IPS-11a (cell line): ENCODE data around the gene TTC9B.
"Not testable (repeated sequence)": the region's sequence is repeated elsewhere in the genome, so short reads cannot be mapped to it uniquely, and the experiment has no call there.

Experiments
- H3K4me3 ChIP-seq: one replicate; pipeline ENCODE4 v1.5.1; 2013; ENCODE audit warnings: low read depth, low read length, control low read depth

The TTC9B gene

DNA sequence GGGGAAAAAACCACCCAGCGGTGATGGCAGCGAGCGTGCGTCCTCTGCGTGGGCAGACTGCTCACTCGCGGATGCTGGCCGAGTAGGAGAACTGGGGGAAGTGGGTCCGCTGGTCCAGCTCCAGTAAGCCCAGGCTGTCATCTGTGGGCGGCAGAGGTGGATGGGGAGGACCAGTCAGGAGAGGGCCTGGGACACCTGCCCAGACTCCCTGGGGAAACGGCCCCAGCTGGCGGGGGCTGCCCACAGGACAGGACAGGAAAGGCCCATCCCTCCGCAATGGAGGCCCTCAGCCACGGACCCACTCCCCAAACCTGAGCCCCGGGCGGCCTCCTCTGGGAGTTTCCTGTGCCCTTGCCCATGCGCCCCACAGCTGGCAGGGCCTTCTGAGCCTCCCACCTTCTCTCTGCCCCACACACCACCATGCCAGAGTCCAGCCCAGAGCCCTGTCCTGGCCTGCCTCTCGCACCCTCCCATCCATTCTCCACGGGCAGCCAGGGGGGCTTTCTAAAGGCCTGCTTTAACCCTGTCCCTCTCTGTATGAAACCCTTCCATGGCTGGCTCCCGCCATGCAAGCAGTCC lies 15.7 kb upstream of the TTC9B start:
- H3K4me3 ChIP-seq = no peak overlapping the region

DNA sequence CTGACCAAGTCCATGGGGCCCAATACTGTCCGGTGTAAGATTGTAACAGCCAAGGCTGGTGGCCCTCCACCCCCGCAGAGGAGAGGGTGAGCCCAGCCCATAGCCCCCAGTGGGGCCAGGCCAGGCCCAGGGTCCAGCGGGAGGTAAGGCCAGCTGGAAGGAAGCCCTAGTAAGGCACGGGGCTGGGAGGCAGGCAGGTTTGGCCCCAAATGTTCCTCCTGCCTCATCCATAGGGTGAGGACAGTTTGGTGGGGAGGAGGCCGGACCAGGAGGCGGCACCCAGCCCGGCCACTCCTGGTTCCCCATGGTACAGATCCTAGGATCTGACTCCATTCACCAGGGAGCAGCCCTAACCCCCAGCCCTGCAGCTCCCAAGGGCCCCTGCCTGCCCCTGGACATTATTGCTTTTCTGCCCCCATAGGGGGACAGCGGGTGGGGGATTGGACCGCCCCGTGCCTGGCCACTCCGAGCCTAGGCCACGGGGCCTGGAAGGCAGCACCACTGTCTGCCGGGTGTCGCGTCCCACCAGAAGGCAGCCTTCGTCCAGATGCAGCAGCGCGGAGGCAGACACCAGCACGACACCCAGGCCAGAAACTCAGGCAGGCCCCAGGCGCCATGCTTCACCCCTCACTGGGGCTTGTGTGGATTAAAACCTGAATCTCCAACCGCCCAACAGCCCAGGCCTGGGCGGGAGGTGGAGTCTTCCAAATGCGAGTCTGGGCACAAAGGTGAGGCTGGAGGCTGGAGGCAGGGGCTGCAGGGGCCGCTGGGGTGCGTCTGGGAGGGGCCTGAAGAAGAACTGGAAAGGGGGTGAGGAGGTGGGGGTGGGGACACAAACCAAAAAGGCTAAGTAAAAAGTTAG lies 15.0 kb upstream of the TTC9B start:
- H3K4me3 ChIP-seq = no peak overlapping the region

DNA sequence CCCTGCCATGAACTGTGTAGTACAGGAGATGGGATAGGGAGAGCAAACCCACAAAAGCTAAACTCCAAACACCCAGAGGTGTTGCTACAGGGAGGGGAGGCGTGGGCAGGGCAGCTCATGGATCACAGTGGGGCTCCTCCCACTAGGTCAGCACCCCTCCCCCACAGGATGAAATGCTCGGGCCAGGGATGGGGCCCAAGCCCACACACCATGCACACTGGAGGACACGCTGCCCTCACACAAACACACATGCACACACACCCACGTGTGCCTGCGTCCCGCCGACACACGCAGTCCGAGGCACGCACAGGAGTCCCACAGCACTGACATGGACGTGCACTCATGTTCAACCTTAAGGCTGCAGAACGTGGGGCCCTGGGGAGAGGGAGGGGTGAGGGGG lies 14.3 kb upstream of the TTC9B start:
- no peak overlapping the region for H3K4me3 ChIP-seq

DNA sequence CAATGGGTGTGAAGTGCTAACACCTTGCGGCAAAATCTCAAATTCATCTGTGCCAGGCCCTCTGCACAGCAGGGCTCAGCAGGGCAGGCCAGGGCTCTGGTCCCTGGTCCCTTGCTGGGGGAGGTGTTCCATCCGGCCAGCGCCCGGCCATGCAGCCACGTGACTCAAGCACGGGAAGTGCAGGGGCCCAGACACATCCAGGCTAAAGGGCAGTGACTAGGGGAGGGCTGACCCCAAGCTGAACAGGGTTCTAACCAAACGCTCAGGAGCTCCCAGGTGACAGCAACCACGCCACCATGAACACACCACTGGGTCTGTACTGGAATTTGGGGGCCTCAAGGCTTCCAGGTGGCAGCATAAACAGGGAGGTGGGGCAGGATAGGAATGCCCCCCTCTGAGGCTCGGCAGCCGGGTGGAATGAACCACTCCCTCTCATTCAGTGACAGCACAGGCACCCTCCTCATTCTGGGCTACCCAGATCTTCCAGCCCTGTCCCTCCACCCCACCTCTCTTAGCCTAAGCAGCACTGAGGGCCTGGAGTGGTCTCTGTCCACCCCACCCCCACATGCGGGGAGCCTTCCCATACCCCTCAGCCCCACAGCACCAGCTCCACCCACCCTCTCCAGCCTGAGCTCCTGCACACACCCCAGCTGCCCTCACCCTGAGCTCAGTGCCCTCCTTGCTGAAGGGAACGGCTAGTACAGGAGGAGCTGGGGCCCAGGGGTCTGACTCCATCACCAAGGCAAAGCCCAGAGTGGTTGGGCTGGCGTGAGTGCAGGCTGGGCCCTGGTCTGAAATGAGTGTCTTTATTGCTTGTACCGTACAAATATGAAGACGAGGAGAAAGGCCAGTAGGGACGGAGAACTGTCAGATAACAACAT lies 13.6 kb upstream of the TTC9B start:
- H3K4me3 ChIP-seq = no peak overlapping the region

DNA sequence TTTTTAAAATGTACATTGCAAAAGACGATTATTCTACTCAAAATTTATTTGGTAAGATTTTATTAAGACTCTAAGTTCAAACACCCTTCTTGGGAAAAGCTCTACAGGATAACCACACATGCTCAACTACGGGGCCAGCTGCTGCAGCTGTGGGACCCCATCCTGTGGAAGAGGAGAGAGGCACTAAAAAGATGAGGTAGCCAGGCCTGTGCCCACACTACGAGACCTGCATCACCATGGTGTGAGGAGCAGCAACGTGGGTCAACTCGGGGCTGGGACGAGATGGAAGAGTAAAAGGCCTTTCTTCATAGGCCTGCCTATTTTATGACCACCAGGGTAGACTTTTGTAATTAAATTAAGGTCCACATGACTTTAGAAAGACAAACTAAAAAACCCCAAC lies 12.9 kb upstream of the TTC9B start:
- no peak overlapping the region for H3K4me3 ChIP-seq

DNA sequence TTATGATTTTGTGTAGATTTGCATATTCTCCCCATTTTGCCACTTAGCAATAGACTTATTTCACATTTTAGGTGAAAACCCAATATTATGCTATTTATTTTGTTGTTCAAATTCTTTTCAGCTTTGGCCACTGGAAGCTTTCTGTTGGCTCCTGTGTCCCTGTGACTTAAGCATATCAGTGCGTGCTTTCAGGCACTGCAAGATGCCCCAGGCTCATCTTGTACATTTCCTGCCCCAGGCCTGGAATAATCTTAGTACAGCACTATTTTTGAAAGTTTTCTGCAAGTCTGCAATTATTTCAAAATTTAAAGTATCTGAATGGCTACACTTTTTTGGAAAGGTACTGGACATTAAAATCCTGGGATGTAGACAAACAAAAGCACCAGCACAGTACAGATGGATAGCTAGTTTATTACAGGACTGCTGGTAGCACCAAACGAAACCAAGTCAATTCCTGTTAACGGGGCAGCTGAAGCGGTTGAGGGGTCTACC lies 11.8 kb upstream of the TTC9B start:
- H3K4me3 ChIP-seq = no peak overlapping the region

DNA sequence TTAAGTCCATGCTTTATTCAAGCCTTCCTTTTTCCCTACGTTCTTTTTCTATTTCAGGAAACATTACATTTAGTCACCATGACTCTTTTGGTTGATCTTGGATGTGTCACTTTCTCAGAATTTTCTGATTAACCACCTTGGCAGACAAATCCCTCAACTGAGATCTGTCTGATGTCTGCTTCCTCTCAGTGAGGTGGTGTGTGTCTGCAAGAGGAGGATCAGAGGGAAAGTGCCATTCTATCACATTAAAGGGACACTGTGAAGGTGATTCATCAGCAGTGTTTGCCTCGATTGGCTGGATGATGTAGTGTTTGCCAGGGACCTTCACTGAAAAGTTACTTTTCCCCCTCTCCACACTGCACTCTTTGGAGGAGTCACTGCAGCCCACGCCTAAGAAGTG lies 11.3 kb upstream of the TTC9B start:
- H3K4me3 ChIP-seq = no peak overlapping the region

DNA sequence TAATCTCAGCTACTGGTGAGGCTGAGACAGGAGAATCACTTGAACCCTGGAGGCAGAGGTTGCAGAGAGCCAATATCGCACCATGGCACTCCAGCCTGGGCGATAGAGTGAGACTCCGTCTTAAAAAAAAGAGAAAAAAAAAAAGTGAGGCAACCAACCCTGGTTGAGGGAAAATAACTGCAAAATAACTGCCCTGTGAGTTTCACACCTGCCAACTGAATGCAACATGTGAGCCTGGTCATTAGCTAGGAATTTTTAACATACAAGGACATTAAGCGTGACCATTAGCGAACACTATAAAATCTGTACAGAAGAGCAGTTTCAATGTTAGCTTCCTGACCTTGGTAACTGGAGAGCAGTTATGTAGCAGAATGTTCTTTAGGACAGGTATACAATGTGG lies 10.7 kb upstream of the TTC9B start:
- no peak overlapping the region for H3K4me3 ChIP-seq

DNA sequence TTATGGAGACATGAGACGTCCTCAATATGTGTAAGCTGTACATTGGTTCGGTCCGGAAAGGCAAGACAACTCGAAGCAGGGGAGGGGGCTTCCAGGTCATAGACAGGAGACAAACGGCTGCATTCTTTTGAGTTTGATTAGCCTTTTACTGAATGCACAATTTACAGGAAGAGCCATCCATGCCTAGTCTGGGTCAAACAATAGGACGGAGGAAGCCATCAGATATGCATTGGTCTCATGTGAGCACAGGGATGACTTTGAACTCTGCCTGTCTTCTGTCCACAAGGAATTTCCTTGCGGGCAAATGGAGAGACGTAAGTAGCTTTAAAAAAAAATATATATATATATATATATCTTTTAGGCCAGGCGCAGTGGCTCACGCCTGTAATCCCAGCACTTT lies 10.2 kb upstream of the TTC9B start:
- no peak overlapping the region for H3K4me3 ChIP-seq

DNA sequence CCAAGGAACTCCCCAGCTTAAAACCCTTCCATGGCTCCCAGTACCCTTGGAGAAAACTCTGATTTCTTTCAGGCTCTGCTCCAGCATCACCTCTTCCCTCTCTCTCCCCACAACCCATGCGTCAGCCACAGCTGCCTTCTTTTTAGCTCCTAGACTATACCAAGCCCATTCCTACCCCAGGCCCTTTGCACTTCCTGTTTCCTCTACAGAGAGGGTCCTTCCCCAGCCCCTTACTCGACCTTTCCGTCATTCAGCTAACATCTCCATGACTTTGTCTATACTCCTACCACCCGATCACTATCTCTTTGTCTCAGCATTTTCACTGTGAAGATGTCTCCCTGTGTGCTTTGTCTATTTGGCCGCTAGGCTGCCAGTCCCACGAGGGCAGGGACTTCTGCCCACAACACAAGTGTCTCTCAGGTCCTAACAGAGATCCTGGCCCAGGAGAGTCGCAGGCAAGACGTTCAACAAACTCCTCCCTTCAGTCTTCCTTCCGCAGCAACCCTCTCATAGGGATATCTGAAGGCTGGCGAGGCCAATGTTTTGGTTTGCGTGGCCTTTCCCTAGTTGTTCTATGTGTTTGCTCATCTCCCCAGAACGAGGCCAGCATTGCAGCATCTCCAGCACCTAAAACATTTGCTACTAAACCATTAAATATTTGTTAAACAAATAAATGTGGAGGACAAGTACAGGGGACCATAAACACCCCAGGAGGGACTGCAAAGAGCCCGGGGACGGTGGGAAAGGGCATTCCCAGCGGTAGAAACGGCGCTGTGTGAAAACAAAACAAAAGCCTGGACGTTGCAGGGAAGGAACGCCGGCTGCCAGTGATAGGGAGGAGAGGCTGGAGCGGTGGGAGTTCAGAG lies 7.5 kb upstream of the TTC9B start:
- H3K4me3 ChIP-seq = no peak overlapping the region

DNA sequence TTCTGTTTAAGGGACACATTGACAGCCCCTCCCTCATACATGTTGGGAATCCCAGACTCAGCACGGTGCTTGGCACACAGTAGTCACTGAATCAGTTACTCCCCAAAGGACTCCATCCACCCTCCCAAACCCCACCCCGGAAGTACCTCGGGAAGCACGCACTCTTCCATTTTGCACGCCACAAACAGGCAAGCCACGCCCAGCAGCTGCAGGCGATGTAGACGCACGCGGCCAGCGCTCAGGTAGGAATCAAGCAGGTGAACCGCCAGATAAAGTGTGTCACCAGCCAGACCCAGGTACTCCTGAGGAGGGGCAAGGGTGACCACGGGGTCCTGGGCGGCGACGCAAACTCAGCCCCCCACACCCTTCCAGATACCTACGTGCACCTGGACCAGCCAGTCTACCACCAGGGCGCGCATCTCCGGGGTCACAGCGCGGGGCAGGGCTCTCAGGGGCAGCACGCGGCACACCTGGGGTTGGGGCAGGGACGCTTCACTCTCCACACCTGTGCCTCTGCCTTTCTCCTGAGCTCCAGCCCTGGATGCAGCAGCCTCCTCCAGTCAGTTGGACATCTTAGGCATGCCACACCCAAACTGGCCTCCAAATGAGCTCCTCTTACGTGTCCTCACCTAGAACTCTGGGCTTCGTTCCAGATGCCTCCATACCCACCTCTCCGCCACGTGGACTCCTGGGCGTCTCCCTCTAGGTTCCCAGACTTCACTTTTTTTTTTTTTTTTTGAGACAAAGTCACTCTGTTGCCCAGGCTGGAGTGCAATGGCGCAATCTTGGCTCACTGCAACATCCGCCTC lies 6.4 kb upstream of the TTC9B start:
- H3K4me3 ChIP-seq = no peak overlapping the region

DNA sequence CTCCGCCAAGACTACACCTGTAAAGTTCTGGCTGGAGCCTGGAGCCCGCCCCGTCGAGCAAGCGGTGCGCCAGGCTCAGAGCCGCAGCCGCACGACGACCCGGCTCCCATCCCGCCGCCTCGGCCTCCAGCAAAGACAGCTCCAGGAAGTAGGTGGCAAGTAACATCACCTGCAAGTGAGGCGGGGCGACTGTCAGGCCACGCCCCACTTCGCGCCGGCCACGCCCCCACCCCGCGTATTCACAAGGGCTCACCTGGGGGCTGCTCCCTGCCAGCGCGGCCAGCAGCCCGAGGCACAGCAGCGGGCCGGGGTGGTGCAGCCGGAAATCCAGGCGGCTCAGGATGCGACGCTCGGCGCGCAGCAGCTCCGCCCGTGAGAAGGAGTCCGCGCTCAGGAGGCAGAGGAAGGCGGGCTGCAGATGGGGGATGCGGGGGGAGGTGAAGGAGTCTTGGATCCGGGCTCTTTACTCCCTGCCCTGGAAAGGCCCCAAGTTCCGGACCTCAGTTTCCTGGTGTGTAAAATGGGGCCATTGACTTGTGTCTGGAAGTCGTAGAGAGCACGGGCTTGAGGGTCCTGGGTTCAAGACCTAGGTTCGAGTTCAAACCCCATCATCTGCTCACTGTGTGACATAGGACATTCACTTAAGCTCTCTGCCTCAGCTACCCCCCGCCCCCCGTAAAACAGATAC lies 5.1 kb upstream of the TTC9B start:
- H3K4me3 ChIP-seq = no peak overlapping the region

DNA sequence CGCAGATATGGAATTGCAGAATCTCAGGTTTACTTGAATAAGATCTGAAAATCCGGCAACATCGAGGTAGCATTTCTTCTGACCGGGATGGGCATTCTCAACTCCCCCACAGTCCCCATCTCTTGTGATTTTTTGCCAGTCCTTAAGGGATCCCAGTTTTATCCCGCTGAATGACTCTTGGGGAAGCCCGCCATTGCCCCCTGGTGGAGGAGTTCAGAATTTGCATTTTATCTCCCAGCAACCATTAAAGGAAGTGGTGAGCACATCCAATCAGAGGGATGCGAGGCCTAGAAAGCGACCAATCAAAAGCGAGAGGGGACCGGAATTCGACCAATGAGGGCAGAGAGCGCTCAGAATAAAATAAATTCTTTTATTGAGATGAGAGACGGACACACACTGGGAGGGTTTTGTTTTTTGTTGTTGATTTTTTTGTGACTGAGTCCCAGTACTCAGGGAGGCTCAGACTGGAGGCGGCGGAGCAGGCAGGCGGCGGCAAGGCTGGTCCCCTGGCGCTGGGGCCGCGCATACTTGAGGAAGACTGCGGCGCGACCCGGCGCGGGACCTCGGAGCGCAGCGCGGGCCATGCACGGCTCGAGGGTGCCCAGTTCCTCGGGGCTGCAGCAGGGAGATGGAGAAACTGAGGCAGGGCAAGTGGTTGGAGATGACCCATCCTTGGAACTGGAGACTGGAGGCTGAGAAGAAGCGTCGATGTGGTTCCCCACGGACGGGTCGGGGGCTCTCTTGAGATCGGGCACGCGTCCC lies 3.9 kb upstream of the TTC9B start:
- no peak overlapping the region for H3K4me3 ChIP-seq

DNA sequence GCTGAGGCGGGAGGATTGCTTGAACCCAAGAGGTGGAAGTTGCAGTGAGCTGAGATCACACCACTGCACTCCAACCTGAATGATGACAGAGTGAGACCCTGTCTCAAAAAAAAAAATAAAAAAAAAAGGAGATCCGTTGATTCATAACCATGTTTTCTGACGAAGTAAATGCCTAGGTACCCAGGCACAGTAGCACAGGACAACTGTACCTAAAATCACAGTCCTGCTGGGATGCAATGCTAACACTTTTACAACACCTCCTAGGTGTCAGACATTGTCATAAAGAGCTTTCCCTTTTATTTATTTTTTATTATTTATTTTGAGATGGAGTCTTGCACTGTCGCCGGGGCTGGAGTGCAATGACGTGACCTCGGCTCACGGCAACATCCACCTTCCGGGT lies 2.5 kb upstream of the TTC9B start:
- no peak overlapping the region for H3K4me3 ChIP-seq

DNA sequence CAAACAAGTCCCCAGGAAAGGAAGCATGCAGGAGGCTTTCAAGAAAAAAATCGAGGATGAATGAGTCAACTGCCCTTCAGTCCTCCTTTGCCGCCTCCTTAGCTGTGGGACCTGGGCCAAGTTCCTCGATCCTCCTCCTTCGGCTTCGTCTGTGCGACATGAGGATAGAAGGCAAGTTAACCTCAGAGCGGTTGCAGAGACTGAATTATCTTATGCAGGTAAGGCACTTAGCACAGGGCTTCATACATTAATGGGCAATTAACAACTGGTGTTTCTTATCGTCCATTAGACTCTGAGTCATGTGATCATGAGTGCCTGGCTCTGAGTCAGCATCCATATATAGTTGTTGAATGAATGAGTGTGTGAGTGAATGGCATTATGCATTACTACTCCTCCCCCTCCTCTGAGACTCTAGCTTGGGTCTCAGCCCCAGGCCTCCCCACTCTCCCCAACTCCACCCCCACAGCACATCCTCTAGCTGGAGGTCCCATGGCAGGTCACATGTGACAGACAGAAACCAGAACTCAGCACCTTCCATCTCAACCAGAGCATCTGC lies 1.6 kb upstream of the TTC9B start:
- no peak overlapping the region for H3K4me3 ChIP-seq

DNA sequence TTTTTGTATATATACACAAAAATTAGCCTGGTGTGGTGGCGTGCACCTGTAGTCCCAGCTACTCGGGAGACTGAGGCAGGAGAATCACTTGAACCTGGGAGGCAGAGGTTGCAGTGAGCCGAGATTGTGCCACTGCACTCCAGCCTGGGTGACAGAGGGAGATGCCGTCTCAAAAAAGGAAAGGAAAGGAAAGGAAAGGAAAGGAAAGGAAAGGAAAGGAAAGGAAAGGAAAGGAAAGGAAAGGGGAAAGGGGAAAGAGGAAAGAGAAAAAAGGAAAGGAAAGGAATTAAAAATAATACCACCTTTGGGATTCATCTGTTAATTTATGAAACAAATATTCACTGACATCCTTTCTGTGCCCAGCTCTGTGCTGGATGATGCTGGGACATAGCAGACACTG lies 845 bp upstream of the TTC9B start:
- H3K4me3 ChIP-seq = not testable (repeated sequence)

DNA sequence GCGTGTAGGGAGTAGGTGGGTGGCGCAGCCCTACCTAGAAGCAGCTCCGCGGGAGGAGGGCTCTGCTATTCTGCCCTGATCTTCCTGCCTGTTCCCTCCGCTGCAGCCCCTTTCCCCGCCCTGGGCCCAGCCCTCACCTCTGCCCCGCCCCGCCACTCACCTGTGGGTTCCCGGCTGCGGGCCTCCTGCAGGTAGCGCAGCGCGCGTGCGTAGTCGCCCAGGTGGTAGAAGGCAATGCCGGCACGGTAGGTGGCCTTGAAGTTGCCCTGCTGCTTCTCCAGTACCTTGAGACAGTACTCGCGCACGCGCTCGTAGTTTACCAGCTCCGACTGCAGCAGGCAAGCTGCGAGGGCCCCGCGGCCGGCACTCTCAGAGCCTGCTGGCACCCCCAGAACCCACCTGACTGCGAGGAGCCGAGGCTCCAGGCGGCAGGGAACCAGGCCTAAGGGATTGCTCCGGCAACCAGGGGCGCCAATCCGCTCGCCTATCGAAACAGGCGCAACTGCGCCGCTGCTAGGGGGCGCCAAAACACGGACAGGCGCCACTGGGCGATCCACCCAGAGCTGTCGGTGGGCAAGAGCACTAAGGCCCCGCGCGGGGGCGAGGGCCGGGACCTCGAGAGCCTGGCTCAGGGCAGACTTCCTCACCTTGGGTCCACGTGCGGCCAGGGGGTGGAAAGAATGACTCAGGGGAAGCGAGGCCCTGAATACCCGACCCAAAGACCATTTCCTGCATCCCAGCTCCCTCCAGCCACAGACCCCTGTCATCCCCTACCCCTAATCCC lies 965 bp downstream of the TTC9B start:
- H3K4me3 ChIP-seq = peak overlapping the region; percentile 21

DNA sequence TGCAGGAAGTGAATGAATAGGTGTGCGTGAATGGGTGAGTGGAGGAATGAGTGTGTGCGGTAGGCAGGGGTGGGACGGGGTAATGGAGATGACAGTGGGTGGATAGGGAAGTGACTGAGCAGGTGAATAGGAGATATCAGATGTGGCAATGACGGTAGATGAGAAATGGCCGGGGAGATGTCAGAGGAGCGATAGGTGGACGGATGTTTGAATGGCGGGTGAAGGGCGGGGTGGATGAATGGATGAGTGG lies 1.5 kb downstream of the TTC9B start:
- H3K4me3 ChIP-seq = peak overlapping the region; percentile 21
